Calu3 (cell line): ENCODE measurements around the gene WRAP53. TPM values are rescaled to one million over a fixed set of nuclear protein-coding genes. Genes with fewer than 3 reads are reported as not detected.

Experiments
- BruUV-seq: library from RNA; stranded (reverse); fragments of 400-500 nt; replicated peaks from 2 replicates; lab custom pipeline; 2021; lab: Mats Ljungman, UMichigan
- CTCF ChIA-PET: fragments of 300-600 bp; sonication (Branson Sonifier 250); formaldehyde crosslinking; loops from one replicate; lab custom pipeline; 2022; ENCODE audit warnings: antibody characterized with exemption; lab: Charles Lee
- DNase-seq: peaks from one replicate; pipeline ENCODE4 v3.0.0; 2022
- H3K27ac Mint-ChIP-seq: one replicate; pipeline ENCODE4 v1.8.0; 2022; ENCODE audit warnings: mixed read lengths; ENCODE audit not compliant: unreplicated experiment
- H3K27me3 Mint-ChIP-seq: one replicate; pipeline ENCODE4 v1.8.0; 2022; ENCODE audit warnings: mixed read lengths; ENCODE audit not compliant: unreplicated experiment
- H3K36me3 Mint-ChIP-seq: one replicate; pipeline ENCODE4 v1.8.0; 2022; ENCODE audit warnings: mild to moderate bottlenecking, moderate library complexity, mixed read lengths; ENCODE audit not compliant: insufficient read depth, unreplicated experiment
- H3K4me1 Mint-ChIP-seq: one replicate; pipeline ENCODE4 v1.8.0; 2022; ENCODE audit warnings: mild to moderate bottlenecking, low read depth, mixed read lengths; ENCODE audit not compliant: unreplicated experiment
- H3K4me3 Mint-ChIP-seq: one replicate; pipeline ENCODE4 v1.8.0; 2022; ENCODE audit warnings: mild to moderate bottlenecking, low read depth, moderate library complexity, mixed read lengths; ENCODE audit not compliant: unreplicated experiment
- H3K9me3 Mint-ChIP-seq: one replicate; pipeline ENCODE4 v1.8.0; 2022; ENCODE audit warnings: low read depth, mixed read lengths; ENCODE audit not compliant: unreplicated experiment
- CTCF ChIP-seq: fragments of 200-600 bp; IDR thresholded peaks from one replicate; pipeline ENCODE4 v1.8.0; 2022; ENCODE audit warnings: antibody characterized with exemption; ENCODE audit not compliant: unreplicated experiment
- intact Hi-C: fragments of 100-400 bp; cut with micrococcal nuclease; formaldehyde crosslinking; loops from one replicate; pipeline ENCODE4 v1.10.0; 2022; ENCODE audit not compliant: unreplicated experiment
- total RNA-seq: library from RNA; stranded (reverse); gene quantifications from 2 replicates; pipeline ENCODE4 v1.2.3, GENCODE V29; 2022

WRAP53 gene
- total RNA-seq, 1 experiment from 2014 or later: 10.1 TPM

- no peaks in the 10 kb centered on the region for H3K9me3 Mint-ChIP-seq
Observed at GRCh38 chr17:7750321-7750821, 62.1 kb downstream of the WRAP53 start.

More at GRCh38 chr17:7750321-7750821, 62.1 kb downstream of the WRAP53 start:
- intact Hi-C loops: no loop called here
- H3K4me1 Mint-ChIP-seq: peaks cover 6% of the 10 kb centered on the region
- H3K4me3 Mint-ChIP-seq: no peak overlapping the region
- no peak for TF ChIP-seq CTCF
- no TSS peak for BruUV-seq
- no peaks in the 10 kb centered on the region for H3K36me3 Mint-ChIP-seq
- peaks cover 13% of the 10 kb centered on the region for H3K27me3 Mint-ChIP-seq
- no peak overlapping the region for H3K27ac Mint-ChIP-seq
- no peak for DNase-seq
- CTCF ChIA-PET: no interaction called here

Other genes with a start within 250 kb of the WRAP53 start
- gene FGF11, start 249.0 kb upstream of the WRAP53 start, total RNA-seq: 1.2 and 2.1 TPM in 2 replicates
- gene CHRNB1, start 243.4 kb upstream of the WRAP53 start, total RNA-seq: 2.4 and 3.0 TPM in 2 replicates
- gene ZBTB4, start 208.8 kb upstream of the WRAP53 start, total RNA-seq: 27.2 and 28.1 TPM in 2 replicates
- gene SLC35G6, start 207.0 kb upstream of the WRAP53 start, total RNA-seq: not detected in 2 replicates
- 89.0 and 99.3 TPM in 2 replicates for gene POLR2A, start 204.1 kb upstream of the WRAP53 start, total RNA-seq
- gene TNFSF12, start 139.4 kb upstream of the WRAP53 start, total RNA-seq: 7.7 and 8.4 TPM in 2 replicates
- 19.7 and 25.7 TPM in 2 replicates for gene TNFSF13, start 129.7 kb upstream of the WRAP53 start, total RNA-seq
- 52.0 and 54.3 TPM in 2 replicates for gene SENP3, start 126.6 kb upstream of the WRAP53 start, total RNA-seq
- 28.6 and 50.0 TPM in 2 replicates for gene CD68, start 108.8 kb upstream of the WRAP53 start, total RNA-seq
- 34.6 and 36.3 TPM in 2 replicates for gene MPDU1, start 104.6 kb upstream of the WRAP53 start, total RNA-seq
- gene SOX15, start 98.4 kb upstream of the WRAP53 start, total RNA-seq: not detected in 2 replicates
- 30.3 and 30.9 TPM in 2 replicates for gene FXR2, start 73.6 kb upstream of the WRAP53 start, total RNA-seq
- 15.9 and 16.6 TPM in 2 replicates for gene SAT2, start 60.7 kb upstream of the WRAP53 start, total RNA-seq
- gene SHBG, start 58.3 kb upstream of the WRAP53 start, total RNA-seq: 0.39 TPM in 1 of 2 replicates, not detected in the other
- not detected in 2 replicates for gene ATP1B2, start 37.6 kb upstream of the WRAP53 start, total RNA-seq
- gene TP53, start 987 bp upstream of the WRAP53 start, total RNA-seq: 98.3 and 119 TPM in 2 replicates
- gene EFNB3, start 16.7 kb downstream of the WRAP53 start, total RNA-seq: 0.38 and 0.88 TPM in 2 replicates
- gene DNAH2, start 29.3 kb downstream of the WRAP53 start, total RNA-seq: 0.26 and 0.51 TPM in 2 replicates
- 29.0 and 37.3 TPM in 2 replicates for gene KDM6B, start 145.7 kb downstream of the WRAP53 start, total RNA-seq
- 2.9 and 3.6 TPM in 2 replicates for gene TMEM88, start 166.6 kb downstream of the WRAP53 start, total RNA-seq
- 36.3 and 36.6 TPM in 2 replicates for gene NAA38, start 169.1 kb downstream of the WRAP53 start, total RNA-seq
- 8.0 and 8.4 TPM in 2 replicates for gene CYB5D1, start 169.5 kb downstream of the WRAP53 start, total RNA-seq
- gene CHD3, start 200.3 kb downstream of the WRAP53 start, total RNA-seq: 108 and 116 TPM in 2 replicates
- 1.4 and 2.0 TPM in 2 replicates for gene RNF227, start 227.8 kb downstream of the WRAP53 start, total RNA-seq
- 4.8 and 5.9 TPM in 2 replicates for gene KCNAB3, start 241.4 kb downstream of the WRAP53 start, total RNA-seq
- 87.8 and 106 TPM in 2 replicates for gene TRAPPC1, start 243.5 kb downstream of the WRAP53 start, total RNA-seq
- 21.8 and 28.2 TPM in 2 replicates for gene CNTROB, start 243.7 kb downstream of the WRAP53 start, total RNA-seq